ENCODE measurements around the gene ZNF292.

ZNF292 gene

GRCh38 chr6:87251725-87252124, 96.4 kb downstream of the ZNF292 start:
- no peaks in the 10 kb centered on the region for H3K4me1 Mint-ChIP-seq
- CTCF ChIA-PET: no interaction called here
- H3K27ac Mint-ChIP-seq: no peak overlapping the region

GRCh38 chr6:87257046-87257445, 101.7 kb downstream of the ZNF292 start:
- H3K36me3 Mint-ChIP-seq: peaks cover 75% of the 10 kb centered on the region
- H3K4me1 Mint-ChIP-seq: no peaks in the 10 kb centered on the region
- no peaks in the 10 kb centered on the region for H3K9me3 Mint-ChIP-seq
- CTCF ChIA-PET: no interaction called here
- no peaks in the 10 kb centered on the region for H3K27me3 Mint-ChIP-seq
- no peak overlapping the region for H3K27ac Mint-ChIP-seq
- no peak overlapping the region for H3K4me3 Mint-ChIP-seq
- DNase-seq: no peak

More at GRCh38 chr6:87251725-87252124, 96.4 kb downstream of the ZNF292 start:
- no peak overlapping the region for H3K4me3 Mint-ChIP-seq
- DNase-seq: no peak
- H3K27me3 Mint-ChIP-seq: no peaks in the 10 kb centered on the region
- no peaks in the 10 kb centered on the region for H3K9me3 Mint-ChIP-seq
- peaks cover 74% of the 10 kb centered on the region for H3K36me3 Mint-ChIP-seq

GRCh38 chr6:87257565-87257964, 102.2 kb downstream of the ZNF292 start:
- Mint-ChIP-seq H3K27ac (no peak overlapping the region), H3K9me3 (no peaks in the 10 kb centered on the region), H3K27me3 (no peaks in the 10 kb centered on the region), H3K4me1 (no peaks in the 10 kb centered on the region), H3K4me3 (no peak overlapping the region), H3K36me3 (peaks cover 72% of the 10 kb centered on the region)
- CTCF ChIA-PET: no interaction called here
- DNase-seq: no peak

GRCh38 chr6:87257975-87258374, 102.6 kb downstream of the ZNF292 start:
- H3K36me3 Mint-ChIP-seq: peaks cover 72% of the 10 kb centered on the region
- H3K27me3 Mint-ChIP-seq: no peaks in the 10 kb centered on the region
- H3K27ac Mint-ChIP-seq: no peak overlapping the region
- no peak overlapping the region for H3K4me3 Mint-ChIP-seq
- H3K4me1 Mint-ChIP-seq: no peaks in the 10 kb centered on the region
- no peak for DNase-seq
- CTCF ChIA-PET: no interaction called here
- no peaks in the 10 kb centered on the region for H3K9me3 Mint-ChIP-seq

- Mint-ChIP-seq H3K36me3 (peaks cover 65% of the 10 kb centered on the region), H3K27ac (no peak overlapping the region), H3K4me3 (no peak overlapping the region), H3K27me3 (no peaks in the 10 kb centered on the region), H3K4me1 (no peaks in the 10 kb centered on the region), H3K9me3 (no peaks in the 10 kb centered on the region)
- CTCF ChIA-PET: no interaction called here
- DNase-seq: no peak
These were observed 104.4 kb downstream of the ZNF292 start for GRCh38 chr6:87259791-87260190.

- DNase-seq: no peak
- no peak overlapping the region for H3K27ac Mint-ChIP-seq
- peaks cover 50% of the 10 kb centered on the region for H3K36me3 Mint-ChIP-seq
- H3K27me3 Mint-ChIP-seq: no peaks in the 10 kb centered on the region
- no peak overlapping the region for H3K4me3 Mint-ChIP-seq
- H3K4me1 Mint-ChIP-seq: no peaks in the 10 kb centered on the region
- CTCF ChIA-PET: interaction anchor here (0.7 kb wide), 1 partner anchor 665 kb away, joined by 3 read pairs; no protein-coding TSS in a partner anchor
- no peaks in the 10 kb centered on the region for H3K9me3 Mint-ChIP-seq
These were observed 106.2 kb downstream of the ZNF292 start for GRCh38 chr6:87261534-87261933.

GRCh38 chr6:87264481-87264880, 109.1 kb downstream of the ZNF292 start:
- CTCF ChIA-PET: no interaction called here
- no peak for DNase-seq
- no peaks in the 10 kb centered on the region for H3K4me1 Mint-ChIP-seq
- H3K9me3 Mint-ChIP-seq: no peaks in the 10 kb centered on the region
- H3K27ac Mint-ChIP-seq: no peak overlapping the region
- no peaks in the 10 kb centered on the region for H3K27me3 Mint-ChIP-seq
- no peak overlapping the region for H3K4me3 Mint-ChIP-seq
- peaks cover 23% of the 10 kb centered on the region for H3K36me3 Mint-ChIP-seq

GRCh38 chr6:87274660-87275274, 119.4 kb downstream of the ZNF292 start:
- H3K9me3 Mint-ChIP-seq: no peaks in the 10 kb centered on the region
- H3K4me1 Mint-ChIP-seq: peaks cover 6% of the 10 kb centered on the region
- DNase-seq: no peak
- CTCF ChIA-PET: no interaction called here
- no peak overlapping the region for H3K4me3 Mint-ChIP-seq
- no peak overlapping the region for H3K27ac Mint-ChIP-seq
- H3K27me3 Mint-ChIP-seq: no peaks in the 10 kb centered on the region
- H3K36me3 Mint-ChIP-seq: no peaks in the 10 kb centered on the region

GRCh38 chr6:87276624-87277023, 121.3 kb downstream of the ZNF292 start:
- H3K9me3 Mint-ChIP-seq: no peaks in the 10 kb centered on the region
- no peak overlapping the region for H3K4me3 Mint-ChIP-seq
- H3K27ac Mint-ChIP-seq: no peak overlapping the region
- peaks cover 6% of the 10 kb centered on the region for H3K4me1 Mint-ChIP-seq
- peaks cover 4% of the 10 kb centered on the region for H3K27me3 Mint-ChIP-seq
- no peaks in the 10 kb centered on the region for H3K36me3 Mint-ChIP-seq
- CTCF ChIA-PET: interaction anchor here (0.5 to 1.1 kb wide), 2 partner anchors 122 to 137 kb away, joined by 3 read pairs; no protein-coding TSS in a partner anchor
- DNase-seq: no peak

GRCh38 chr6:87277123-87277522, 121.8 kb downstream of the ZNF292 start:
- CTCF ChIA-PET: interaction anchor here (0.7 to 1.1 kb wide), 2 partner anchors 11 to 138 kb away, joined by 3 read pairs; no protein-coding TSS in a partner anchor
- Mint-ChIP-seq H3K27ac (no peak overlapping the region), H3K36me3 (no peaks in the 10 kb centered on the region), H3K9me3 (no peaks in the 10 kb centered on the region), H3K27me3 (peaks cover 5% of the 10 kb centered on the region), H3K4me3 (no peak overlapping the region), H3K4me1 (peaks cover 6% of the 10 kb centered on the region)
- DNase-seq: no peak

GRCh38 chr6:87279196-87279595, 123.8 kb downstream of the ZNF292 start:
- CTCF ChIA-PET: no interaction called here
- H3K27me3 Mint-ChIP-seq: peaks cover 5% of the 10 kb centered on the region
- no peak overlapping the region for H3K4me3 Mint-ChIP-seq
- no peaks in the 10 kb centered on the region for H3K36me3 Mint-ChIP-seq
- H3K27ac Mint-ChIP-seq: no peak overlapping the region
- DNase-seq: no peak
- no peaks in the 10 kb centered on the region for H3K9me3 Mint-ChIP-seq
- H3K4me1 Mint-ChIP-seq: peaks cover 6% of the 10 kb centered on the region

GRCh38 chr6:87281426-87281825, 126.1 kb downstream of the ZNF292 start:
- CTCF ChIA-PET: interaction anchor here (0.9 kb wide), 1 partner anchor 26 kb away, joined by 3 read pairs; no protein-coding TSS in a partner anchor

GRCh38 chr6:87282743-87283142, 127.4 kb downstream of the ZNF292 start:
- CTCF ChIA-PET: no interaction called here
- Mint-ChIP-seq H3K9me3 (no peaks in the 10 kb centered on the region), H3K4me1 (peaks cover 6% of the 10 kb centered on the region), H3K4me3 (no peak overlapping the region), H3K36me3 (no peaks in the 10 kb centered on the region), H3K27ac (no peak overlapping the region), H3K27me3 (peaks cover 15% of the 10 kb centered on the region)
- DNase-seq: no peak

More at GRCh38 chr6:87281426-87281825, 126.1 kb downstream of the ZNF292 start:
- H3K9me3 Mint-ChIP-seq: no peaks in the 10 kb centered on the region
- H3K4me1 Mint-ChIP-seq: peaks cover 6% of the 10 kb centered on the region
- H3K27ac Mint-ChIP-seq: no peak overlapping the region
- H3K27me3 Mint-ChIP-seq: peaks cover 14% of the 10 kb centered on the region
- DNase-seq: no peak
- no peaks in the 10 kb centered on the region for H3K36me3 Mint-ChIP-seq
- no peak overlapping the region for H3K4me3 Mint-ChIP-seq

- CTCF ChIA-PET: no interaction called here
- Mint-ChIP-seq H3K27ac (no peak overlapping the region), H3K36me3 (no peaks in the 10 kb centered on the region), H3K4me3 (no peak overlapping the region), H3K4me1 (peaks cover 6% of the 10 kb centered on the region), H3K9me3 (no peaks in the 10 kb centered on the region), H3K27me3 (peaks cover 16% of the 10 kb centered on the region)
- DNase-seq: no peak
These were observed 128.1 kb downstream of the ZNF292 start for GRCh38 chr6:87283461-87283860.

GRCh38 chr6:87287251-87287650, 131.9 kb downstream of the ZNF292 start:
- Mint-ChIP-seq H3K9me3 (no peaks in the 10 kb centered on the region), H3K36me3 (no peaks in the 10 kb centered on the region), H3K4me3 (no peak overlapping the region)

More at GRCh38 chr6:87287251-87287650, 131.9 kb downstream of the ZNF292 start:
- no peak for DNase-seq
- H3K27ac Mint-ChIP-seq: no peak overlapping the region
- no peaks in the 10 kb centered on the region for H3K4me1 Mint-ChIP-seq
- H3K27me3 Mint-ChIP-seq: peaks cover 27% of the 10 kb centered on the region
- CTCF ChIA-PET: no interaction called here

All from activated naive CD4-positive, alpha-beta T cell treated with anti-CD3 and anti-CD28 coated beads, Interleukin-2, amount 10 ng/mL, durations not matched to agents 7 days and 5 days (primary cell).